GM18909 (cell line): ENCODE results near the gene TLR10.
A peak's percentile ranks its signal among the peaks of the same experiment; 100 is the strongest.
"Not testable (repeated sequence)": the region's sequence is repeated elsewhere in the genome, so short reads cannot be mapped to it uniquely, and the experiment has no call there.

Source experiments
- ATAC-seq: cut with Tn5 transposase; IDR thresholded peaks from one replicate; pipeline ENCODE4 v1.9.1; 2021; ENCODE audit warnings: mild to moderate bottlenecking; ENCODE audit not compliant: unreplicated experiment, poor library complexity

Gene TLR10

DNA sequence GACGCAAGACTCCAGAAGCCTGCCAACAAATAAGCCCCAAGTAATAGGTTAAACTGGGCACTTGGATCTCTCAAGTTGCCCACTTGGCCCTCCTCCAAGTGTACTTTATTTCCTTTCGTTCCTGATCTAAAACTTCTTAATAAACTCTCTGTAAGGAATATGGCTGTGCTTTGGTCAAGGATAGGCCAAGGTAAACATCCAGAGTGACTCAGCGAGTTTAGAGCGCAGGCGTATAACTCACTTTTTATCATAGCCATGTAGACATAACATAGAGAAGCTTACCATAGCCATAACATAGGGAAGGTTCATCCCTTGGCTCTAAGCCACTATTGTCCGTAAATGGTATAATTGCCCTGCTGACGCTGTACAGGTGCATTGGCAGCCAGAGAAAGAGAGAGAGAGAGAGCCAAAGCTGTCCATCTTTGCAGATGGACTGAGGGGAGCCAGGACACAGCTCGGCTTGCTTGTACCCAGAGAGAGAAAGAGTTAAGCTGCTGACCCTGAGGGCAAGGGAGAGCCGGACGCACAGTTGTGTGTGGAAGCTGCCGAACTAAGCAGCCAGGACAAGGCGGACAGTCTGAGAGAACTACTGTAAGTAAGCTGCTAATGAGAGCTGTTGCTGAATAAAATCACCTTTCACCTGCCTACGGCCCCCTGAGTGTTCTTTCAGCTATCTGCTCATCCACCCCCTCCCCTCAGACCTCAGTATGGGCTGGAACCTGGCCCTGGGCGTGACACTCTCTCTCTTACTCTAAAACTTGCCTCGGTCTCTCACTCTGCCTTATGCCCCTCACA lies 20.0 kb upstream of the TLR10 start:
- no peak for ATAC-seq

DNA sequence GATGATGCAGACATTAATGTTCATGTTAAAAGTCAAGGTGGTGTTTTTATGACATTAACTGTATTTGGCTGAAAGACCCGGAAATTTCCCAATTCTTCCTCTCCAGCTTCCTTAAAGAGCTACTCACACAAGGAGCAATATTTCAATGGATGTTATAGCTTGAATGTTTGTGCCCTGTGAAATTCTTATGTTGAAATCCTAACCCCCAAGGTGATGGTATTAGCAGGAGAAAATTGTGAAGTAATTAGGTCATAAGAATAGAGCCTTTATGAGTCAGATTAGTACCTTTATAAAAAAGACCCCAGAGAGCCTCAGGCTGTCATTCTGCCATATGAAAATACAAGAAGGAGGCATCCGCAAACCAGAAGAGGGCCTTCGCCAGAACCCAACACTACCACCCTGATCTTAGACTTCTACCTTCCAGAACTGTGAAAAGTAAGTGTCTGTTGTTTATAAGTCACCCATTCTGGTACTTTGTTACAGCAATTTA lies 18.2 kb upstream of the TLR10 start:
- ATAC-seq: no peak

DNA sequence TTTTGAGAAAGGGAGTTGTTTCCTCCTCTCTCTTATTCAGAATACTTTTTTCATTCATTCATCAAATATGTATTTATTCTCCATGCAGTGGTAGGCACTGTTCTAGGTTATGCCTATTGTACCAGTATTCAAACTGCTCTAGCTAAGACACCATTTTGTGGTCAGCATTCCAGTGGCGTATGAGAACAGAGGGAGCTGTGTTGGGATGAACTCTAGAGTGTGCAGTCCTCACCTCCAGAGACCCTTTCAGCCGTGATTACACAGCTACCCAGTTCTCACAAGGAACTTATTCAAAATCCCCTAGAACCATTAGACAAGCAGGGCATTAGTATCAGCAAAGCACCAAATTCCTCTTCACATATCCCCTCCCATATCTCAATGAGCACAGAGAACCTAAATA lies 17.6 kb upstream of the TLR10 start:
- no peak for ATAC-seq

- ATAC-seq: no peak
Measured at GRCh38 chr4:38795087-38795486, 12.3 kb upstream of the TLR10 start.

DNA sequence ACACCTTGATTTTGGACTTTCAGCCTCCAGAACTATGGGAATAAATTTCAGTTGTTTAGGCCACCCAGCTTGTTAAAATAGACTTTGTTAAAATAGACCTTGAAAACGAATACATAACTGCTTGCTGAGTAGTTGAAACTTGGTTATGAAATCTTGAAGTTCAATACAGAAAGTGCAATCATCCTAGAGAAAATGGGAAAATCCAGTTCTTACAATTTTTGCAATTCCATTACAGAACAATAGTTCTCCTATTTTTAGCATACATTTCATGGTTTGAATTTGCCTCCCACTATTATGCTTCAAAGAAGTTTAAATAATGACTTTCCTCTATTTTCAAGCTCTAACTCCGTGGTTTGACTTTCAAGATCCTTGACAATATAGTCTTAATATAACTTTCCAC lies 11.3 kb upstream of the TLR10 start:
- no peak for ATAC-seq

DNA sequence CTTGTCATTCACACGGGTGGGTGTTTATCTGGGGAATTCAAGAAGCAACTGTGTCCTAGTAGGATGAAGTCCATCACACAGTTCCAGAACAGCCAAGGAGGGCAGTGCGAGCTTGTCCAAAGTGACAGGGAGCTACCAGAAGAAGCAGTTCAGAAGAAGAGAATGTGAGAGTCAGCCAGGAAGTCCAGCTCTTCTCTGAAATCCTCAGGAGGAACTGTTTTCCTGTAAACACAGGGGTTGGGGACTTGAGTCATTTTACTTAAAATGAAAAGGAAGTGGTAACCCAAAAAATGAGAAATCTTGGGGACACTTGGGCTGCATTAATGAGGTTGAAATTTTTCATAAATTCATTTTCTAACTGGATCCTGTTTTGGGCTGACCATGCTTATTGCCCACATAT lies 8.2 kb upstream of the TLR10 start:
- ATAC-seq: no peak

DNA sequence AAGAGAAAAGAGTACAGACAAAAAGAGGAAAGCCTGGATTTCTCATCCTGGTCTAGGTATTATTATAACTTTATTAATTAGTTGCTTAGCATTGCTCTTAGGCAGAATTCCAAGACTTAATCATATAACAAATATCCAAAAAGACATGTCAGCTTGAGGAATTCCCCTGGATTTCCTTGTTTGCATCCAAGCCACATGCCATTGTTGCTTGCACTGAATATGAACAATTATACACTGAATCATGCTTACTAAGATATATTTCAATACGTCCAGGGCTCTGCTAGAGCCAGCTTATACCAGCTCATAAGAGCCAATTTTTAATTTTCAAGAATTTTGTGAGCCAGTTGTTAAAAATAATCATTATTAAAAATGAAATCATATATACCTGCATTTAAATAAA lies 5.5 kb upstream of the TLR10 start:
- ATAC-seq: no peak

GRCh38 chr4:38787693-38788092 lies 4.9 kb upstream of the TLR10 start:
- ATAC-seq: no peak

DNA sequence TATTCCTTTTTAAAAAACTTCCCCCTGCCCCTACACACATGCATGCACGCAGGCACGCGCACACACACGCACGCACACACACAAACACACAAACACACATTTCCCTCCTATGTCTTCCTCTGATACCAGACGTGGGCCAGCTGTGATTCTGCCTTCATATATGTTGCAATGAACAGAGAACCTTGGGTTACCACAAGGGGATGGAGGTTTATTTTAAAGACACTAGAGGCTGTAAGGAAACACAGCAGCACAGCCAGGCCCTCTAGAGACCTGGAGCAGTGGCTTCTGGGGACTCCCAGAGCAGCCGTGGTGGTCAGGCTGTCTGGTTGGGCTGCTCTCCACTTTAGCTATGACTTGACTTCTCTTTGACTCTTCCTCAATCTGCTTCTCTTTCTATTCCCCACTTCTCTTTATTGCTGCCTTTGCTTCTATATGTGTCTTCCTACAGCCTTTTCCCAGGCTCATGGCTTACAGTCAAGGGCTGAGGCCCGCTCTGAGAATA lies 3.2 kb upstream of the TLR10 start:
- peak; percentile 63 for ATAC-seq

DNA sequence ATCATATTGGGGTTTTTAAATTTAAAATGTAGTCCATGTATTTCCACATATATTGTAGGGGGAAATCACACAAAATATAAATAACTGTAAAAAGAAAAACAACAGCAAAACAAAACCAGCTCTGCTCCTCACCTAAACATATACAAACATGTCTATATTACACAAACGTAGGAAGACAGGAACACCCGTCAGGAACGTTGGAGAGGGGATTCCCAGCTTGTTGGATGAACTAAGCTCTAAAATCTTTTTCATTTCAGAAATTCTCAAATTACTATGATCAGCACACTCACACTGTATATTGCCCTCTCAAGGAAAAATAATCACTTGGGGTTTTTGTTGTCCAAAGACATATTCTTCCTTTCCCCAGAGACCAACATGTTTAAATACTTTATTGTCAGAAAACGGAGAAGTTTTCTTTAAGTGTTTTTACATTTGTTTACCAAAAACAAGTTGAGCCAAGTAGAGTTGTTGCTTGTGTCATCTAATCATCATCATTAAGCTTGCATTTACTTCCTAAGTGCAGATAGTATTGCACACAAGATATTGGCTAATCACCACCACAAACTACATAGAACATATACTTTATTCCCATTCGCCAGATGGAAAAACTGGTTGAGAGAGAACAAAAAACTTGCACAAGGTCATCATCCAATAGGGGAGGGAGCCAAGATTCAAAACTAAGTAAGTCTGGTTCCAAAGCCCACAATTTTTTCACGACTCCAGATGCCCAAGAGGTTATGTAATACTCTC lies 2.4 kb upstream of the TLR10 start:
- ATAC-seq: no peak

GRCh38 chr4:38784141-38784540 lies 1.4 kb upstream of the TLR10 start:
- ATAC-seq: no peak

- no peak for ATAC-seq
Measured at GRCh38 chr4:38783109-38783460, 295 bp upstream of the TLR10 start.

DNA sequence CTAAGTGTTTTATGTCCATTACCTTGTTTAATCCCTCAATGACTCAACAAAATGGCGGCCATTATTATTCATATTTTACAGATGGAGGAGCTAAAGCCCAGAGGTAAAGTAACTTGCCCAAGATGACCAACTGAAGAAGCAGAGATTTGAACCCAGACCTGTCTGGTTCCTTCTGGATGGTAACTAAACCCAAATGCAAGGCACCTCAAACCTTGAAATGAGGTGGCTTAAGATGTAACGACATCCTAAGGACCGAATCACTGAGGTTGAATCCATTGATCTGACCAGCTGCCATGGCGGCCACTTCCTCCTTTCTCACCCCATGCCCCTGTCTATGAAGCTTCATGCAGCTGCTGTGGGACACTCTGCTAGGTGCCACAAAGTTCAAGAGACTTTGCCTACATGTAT lies 932 bp downstream of the TLR10 start:
- ATAC-seq: peak; percentile 37

- ATAC-seq: no peak
Measured at GRCh38 chr4:38780833-38781484, 1.8 kb downstream of the TLR10 start.

- no peak for ATAC-seq
Measured at GRCh38 chr4:38779790-38780189, 3.0 kb downstream of the TLR10 start.

DNA sequence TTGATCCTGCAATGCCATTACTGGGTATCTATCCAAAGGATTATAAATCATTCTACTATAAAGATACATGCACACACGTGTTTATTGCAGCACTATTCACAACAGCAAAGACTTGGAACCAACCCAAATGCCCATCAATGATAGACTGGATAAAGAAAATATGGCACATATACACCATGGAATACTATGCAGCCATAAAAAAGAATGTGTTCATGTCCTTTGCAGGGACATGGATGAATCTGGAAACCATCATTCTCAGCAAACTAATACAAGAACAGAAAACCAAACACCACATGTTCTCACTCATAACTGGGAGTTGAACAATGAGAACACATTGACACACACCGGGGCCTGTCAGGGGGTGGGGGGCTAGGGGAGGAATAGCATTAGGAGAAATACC lies 4.9 kb downstream of the TLR10 start:
- not testable (repeated sequence) for ATAC-seq

GRCh38 chr4:38775326-38775725 lies 7.5 kb downstream of the TLR10 start:
- no peak for ATAC-seq

GRCh38 chr4:38774181-38774955 lies 8.4 kb downstream of the TLR10 start:
- no peak for ATAC-seq

- not testable (repeated sequence) for ATAC-seq
Measured at GRCh38 chr4:38770281-38770680, 12.5 kb downstream of the TLR10 start.

DNA sequence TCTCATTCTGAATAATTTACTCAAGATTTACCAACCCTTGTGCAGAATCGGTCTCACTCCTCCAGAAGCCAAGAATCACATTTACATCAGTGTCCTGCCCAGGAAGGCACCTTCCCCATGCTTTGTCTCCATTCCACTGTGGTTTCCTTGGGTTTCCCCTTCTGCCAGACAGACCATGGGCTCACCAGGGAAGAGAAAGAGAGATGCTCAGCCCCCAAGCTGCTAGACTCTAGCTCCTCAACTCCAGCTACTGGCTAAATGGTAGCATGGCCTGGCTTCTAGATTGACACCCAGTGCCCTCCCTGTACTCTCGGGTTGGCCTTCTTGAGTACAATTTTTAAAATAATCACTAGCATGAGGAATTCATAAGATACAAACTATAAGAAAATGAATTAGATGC lies 12.9 kb downstream of the TLR10 start:
- no peak for ATAC-seq
